Testis (tissue), 3 donors: ENCODE data around the gene SLC12A1. TPM values are rescaled to one million over a fixed set of nuclear protein-coding genes. Genes with fewer than 3 reads are reported as not detected.
A peak's percentile ranks its signal among the peaks of the same experiment; 100 is the strongest.

Experiments
- DNase-seq: peaks from one replicate; pipeline ENCODE4 v3.0.0-alpha.2; 2019
- H3K27ac ChIP-seq, 2 donors: fragments of 200-600 bp; sonication (generic); one replicate each; pipeline ENCODE4 v1.5.1; 2019
- H3K27me3 ChIP-seq: fragments of 200-600 bp; sonication (generic); one replicate; pipeline ENCODE4 v1.5.1; 2019
- H3K36me3 ChIP-seq: fragments of 200-600 bp; sonication (generic); one replicate; pipeline ENCODE4 v1.5.1; 2017; ENCODE audit warnings: low read depth; ENCODE audit errors: missing control alignments
- H3K4me1 ChIP-seq: fragments of 200-600 bp; sonication (generic); one replicate; pipeline ENCODE4 v1.5.1; 2019
- H3K4me3 ChIP-seq, 2 donors: fragments of 200-600 bp; sonication (generic); one replicate each; pipeline ENCODE4 v1.5.1; 2017 to 2019
- H3K9me3 ChIP-seq: fragments of 200-600 bp; sonication (generic); one replicate; pipeline ENCODE4 v1.5.1; 2017
- POLR2A ChIP-seq: fragments of 450-650 bp; IDR thresholded peaks from one replicate; pipeline ENCODE4 v1.6.1; 2017; ENCODE audit warnings: antibody characterized with exemption, mild to moderate bottlenecking, moderate library complexity
- WGBS, 2 donors: methylation state at CpG; one replicate each; pipeline ENCODE4 v1.1.5; 2018; 5-methylcytosine and 5-hydroxymethylcytosine counted together
- intact Hi-C: fragments of 100-400 bp; cut with DNase I; formaldehyde crosslinking; loops from one replicate; pipeline ENCODE4 v1.15.1; 2023; ENCODE audit warnings: low total_unique reads
- polyA plus RNA-seq: library from polyadenylated mRNA; stranded (reverse); fragments of 350-450 nt; fragmentation: Illumina TruSeq; extraction: RNeasy Lipid Tissue Mini Kit (QIAGEN cat#74804); gene quantifications from one replicate; pipeline ENCODE4 v1.2.3, GENCODE V29; 2014; ENCODE audit warnings: low read depth, low replicate concordance; ENCODE audit not compliant: insufficient read depth
- total RNA-seq, 2 donors: library from RNA; depleted of rRNA; stranded (reverse); fragments of >200 nt; gene quantifications; one replicate each; pipeline ENCODE4 v1.2.3, GENCODE V29; 2016
- TF ChIP-seq, protein P1 (sequence below), 3 experiments: fragments of 450-650 bp in 2 of 3; fragments of 200-600 bp in 1 of 3; sonication (generic) in 1 of 3; IDR thresholded peaks; one replicate each; pipeline ENCODE4 v1.5.1; 2016 to 2019; ENCODE audit warnings: antibody characterized with exemption in 3 of 3, mild to moderate bottlenecking in 2 of 3, moderate library complexity in 1 of 3

The SLC12A1 gene
- total and polyA plus RNA-seq, 3 donors from 2014 or later, result 0.55 to 1.2 (median 0.62) TPM

DNA sequence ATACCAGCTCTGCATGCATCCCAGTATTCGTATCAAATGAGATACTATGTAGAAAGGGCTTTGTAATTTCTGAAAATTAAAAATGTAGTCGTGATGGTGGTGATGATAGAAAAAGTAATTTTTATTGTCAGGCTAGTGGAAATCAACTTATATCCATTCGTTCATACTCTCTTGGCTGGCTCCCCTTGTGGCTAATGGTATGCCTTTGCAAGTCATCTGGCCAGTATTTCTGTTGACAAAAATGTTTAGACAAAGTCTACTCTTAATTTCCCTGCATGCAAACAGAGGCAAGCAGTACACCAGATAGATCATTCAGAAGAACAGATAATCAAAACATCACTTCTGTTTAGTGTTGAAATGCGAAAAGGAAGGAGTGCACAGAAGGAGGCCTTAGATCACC, 75.6 kb downstream of the SLC12A1 start:
- Histone ChIP-seq H3K27me3 (no peaks in the 10 kb centered on the region), H3K4me1 (peaks cover 3% of the 10 kb centered on the region), H3K9me3 (no peaks in the 10 kb centered on the region), H3K4me3 (no peak overlapping the region), H3K36me3 (no peaks in the 10 kb centered on the region), H3K27ac (no peak overlapping the region)
- no peak for TF ChIP-seq POLR2A
- TF ChIP-seq, protein P1, sequence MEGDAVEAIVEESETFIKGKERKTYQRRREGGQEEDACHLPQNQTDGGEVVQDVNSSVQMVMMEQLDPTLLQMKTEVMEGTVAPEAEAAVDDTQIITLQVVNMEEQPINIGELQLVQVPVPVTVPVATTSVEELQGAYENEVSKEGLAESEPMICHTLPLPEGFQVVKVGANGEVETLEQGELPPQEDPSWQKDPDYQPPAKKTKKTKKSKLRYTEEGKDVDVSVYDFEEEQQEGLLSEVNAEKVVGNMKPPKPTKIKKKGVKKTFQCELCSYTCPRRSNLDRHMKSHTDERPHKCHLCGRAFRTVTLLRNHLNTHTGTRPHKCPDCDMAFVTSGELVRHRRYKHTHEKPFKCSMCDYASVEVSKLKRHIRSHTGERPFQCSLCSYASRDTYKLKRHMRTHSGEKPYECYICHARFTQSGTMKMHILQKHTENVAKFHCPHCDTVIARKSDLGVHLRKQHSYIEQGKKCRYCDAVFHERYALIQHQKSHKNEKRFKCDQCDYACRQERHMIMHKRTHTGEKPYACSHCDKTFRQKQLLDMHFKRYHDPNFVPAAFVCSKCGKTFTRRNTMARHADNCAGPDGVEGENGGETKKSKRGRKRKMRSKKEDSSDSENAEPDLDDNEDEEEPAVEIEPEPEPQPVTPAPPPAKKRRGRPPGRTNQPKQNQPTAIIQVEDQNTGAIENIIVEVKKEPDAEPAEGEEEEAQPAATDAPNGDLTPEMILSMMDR (IDR thresholded peaks at IDR 0.05), result no peak
- intact Hi-C loops, result no loop called here
- WGBS, 2 donors, result 79 to 95% methylated on average over 4 of the region's 4 CpGs
- no peak for DNase-seq

DNA sequence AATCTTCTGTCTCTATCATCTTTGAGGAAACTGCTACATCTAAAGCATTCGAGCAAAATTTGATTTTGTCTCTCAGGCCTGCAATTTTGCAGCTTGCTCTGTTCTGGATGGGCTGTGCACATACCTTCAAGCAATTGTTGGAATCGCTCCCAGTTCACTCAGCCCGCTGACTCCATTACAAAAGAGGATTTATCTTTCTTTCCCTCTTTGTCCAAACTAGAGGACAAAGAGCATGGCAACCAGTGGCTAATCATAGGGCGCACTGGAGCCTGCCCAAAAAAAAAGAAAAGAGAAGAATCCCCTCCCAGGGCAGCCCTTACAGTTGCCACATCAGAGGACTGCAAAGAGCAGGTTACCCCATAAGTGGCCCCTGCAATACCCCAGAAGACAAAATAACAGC, 76.1 kb downstream of the SLC12A1 start:
- Histone ChIP-seq H3K27ac (no peak overlapping the region), H3K9me3 (no peaks in the 10 kb centered on the region), H3K4me3 (no peak overlapping the region), H3K27me3 (no peaks in the 10 kb centered on the region), H3K4me1 (peaks cover 3% of the 10 kb centered on the region), H3K36me3 (no peaks in the 10 kb centered on the region)
- intact Hi-C loops, result no loop called here
- TF ChIP-seq, protein P1 (IDR thresholded peaks at IDR 0.05), result no peak
- TF ChIP-seq POLR2A, result no peak
- WGBS, 2 donors, result 72 to 74% methylated on average over 4 of the region's 4 CpGs
- no peak for DNase-seq

DNA sequence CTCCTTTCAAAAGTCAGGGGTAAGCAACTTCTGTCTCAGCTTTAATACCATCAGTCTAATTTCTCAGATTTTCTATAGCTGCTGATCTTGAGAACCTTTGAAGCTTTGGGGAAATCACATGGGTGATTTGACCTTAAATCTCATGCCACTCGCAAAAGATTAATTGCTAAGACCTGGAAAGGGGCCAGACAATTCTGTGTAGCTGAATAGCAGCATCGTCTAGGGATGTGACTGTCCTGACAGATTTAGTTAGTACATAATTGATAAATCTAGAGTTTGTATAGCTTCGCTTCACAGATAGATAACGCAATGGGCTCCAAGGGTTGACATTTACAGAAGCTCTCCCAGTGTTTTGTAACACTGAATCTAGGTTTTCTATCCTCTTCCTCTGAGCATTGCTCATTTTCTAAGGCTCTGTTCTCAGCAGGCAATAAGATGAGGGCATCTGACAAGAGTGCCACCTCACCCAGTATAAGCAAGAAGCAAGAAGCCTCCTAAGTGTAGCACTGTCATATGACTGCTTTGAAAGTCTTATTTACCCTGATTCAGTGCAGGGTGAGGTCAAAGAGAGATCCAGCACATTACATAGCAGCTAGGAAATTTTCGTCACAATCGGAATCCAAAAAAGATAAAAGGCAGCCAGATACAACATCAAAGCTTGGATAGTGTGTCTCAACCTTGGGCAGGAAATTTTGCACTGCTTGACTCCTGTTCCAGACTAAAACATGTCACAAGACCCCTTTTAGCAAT, 77.5 kb downstream of the SLC12A1 start:
- no peaks in the 10 kb centered on the region for H3K27me3 ChIP-seq
- H3K9me3 ChIP-seq, result no peaks in the 10 kb centered on the region
- peaks cover 3% of the 10 kb centered on the region for H3K4me1 ChIP-seq
- no peak overlapping the region for H3K27ac ChIP-seq
- TF ChIP-seq POLR2A, result no peak
- TF ChIP-seq, protein P1 (IDR thresholded peaks at IDR 0.05), result no peak
- no peak for DNase-seq
- 52 to 77% methylated on average over 6 of the region's 6 CpGs for WGBS, 2 donors
- intact Hi-C loops, result no loop called here
- H3K36me3 ChIP-seq, result no peaks in the 10 kb centered on the region
- H3K4me3 ChIP-seq, result no peak overlapping the region

DNA sequence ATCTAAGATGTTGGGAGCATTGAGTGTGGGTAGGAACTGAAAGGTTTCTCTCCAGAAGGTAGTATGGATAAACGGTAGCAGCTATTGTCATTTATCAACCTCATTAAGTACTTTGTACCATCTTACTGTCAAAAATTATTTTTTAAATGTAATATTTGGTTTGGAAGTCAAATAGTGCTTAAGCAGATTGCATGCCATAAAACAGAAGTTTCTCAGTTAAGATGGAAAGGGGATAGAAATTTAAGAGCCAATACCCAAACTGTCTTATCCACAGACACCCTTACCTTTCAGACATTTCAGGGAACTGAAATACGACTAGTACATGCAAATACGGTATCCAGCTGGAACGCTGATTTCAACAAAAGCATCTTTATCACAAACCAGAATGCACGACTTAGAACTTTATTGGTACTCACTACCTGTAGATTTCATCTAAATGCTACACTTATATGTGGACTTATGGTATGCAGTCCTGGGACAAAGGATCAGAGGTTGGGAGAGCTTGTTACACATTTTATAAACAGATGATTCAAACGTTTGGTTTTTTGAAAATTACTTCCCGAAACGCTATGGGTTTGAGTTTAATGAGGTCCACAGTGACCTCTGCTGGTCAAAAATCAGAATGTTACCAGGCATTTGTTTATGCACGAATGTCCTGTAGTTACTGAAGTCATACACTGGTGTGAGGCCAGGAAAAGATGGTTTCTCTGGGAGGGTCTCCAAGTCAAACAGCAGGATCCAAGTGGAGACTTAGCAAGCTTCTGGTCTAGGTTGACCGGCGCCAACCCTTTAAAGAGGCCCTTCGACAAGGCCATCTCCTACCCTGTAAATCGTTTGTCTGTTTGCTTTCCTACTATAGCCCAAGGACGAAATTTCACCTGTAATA, 79.5 kb downstream of the SLC12A1 start:
- WGBS, 2 donors, result 15 to 19% methylated on average over 14 of the region's 14 CpGs
- peak; percentile 80 for DNase-seq
- Histone ChIP-seq H3K27ac (no peak overlapping the region), H3K4me1 (peaks cover 3% of the 10 kb centered on the region), H3K4me3 (no peak overlapping the region), H3K9me3 (no peaks in the 10 kb centered on the region), H3K36me3 (no peaks in the 10 kb centered on the region), H3K27me3 (no peaks in the 10 kb centered on the region)
- intact Hi-C loops, result no loop called here
- TF ChIP-seq, protein P1 (IDR thresholded peaks at IDR 0.05), result peak; percentile 56 to 65 (median 58)
- no peak for TF ChIP-seq POLR2A
